ENCODE results near the gene CRELD1.

The CRELD1 gene

DNA sequence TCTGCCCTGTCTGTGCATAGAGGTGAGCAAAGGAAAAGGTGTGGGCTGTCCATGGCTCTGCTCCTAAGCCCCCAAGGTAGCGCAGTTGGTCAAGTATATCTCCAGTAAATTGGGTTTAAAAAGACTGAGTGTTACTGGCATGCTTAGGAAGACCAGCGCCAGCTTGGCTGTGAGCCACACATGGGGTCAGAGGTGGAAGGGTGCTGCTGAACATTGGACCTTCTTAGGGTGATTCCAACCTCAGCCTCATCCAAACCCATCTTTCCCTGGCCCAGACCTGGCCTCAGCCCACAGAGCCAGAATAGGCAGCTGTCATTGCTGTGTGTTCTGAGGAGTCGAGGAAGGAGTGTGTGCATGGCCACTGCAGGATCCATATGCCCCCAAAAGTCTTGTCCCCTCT, 25.3 kb upstream of the CRELD1 start:
- no peaks in the 10 kb centered on the region for H3K36me3 ChIP-seq (ENCODE audit: control insufficient read depth in 1 of 2, insufficient read depth in 2 of 2, low read length in 2 of 2)

GRCh38 chr3:9909221-9910013, 24.2 kb upstream of the CRELD1 start:
- H3K27me3 ChIP-seq (ENCODE audit: low read depth, low read length) = no peaks in the 10 kb centered on the region
- H3K4me1 ChIP-seq (ENCODE audit: control insufficient read depth in 1 of 2, insufficient read depth in 2 of 2, low read length in 2 of 2) = peaks cover 8 to 11% of the 10 kb centered on the region in 2 donors
- no peak overlapping the region for H3K4me3 ChIP-seq (ENCODE audit: low read depth in 1 of 2, low read length in 2 of 2)
- H3K9me3 ChIP-seq (ENCODE audit: control insufficient read depth in 1 of 2, low read length in 2 of 2) = no peaks in the 10 kb centered on the region
- no peaks in the 10 kb centered on the region for H3K36me3 ChIP-seq (ENCODE audit: control insufficient read depth in 1 of 2, insufficient read depth in 2 of 2, low read length in 2 of 2)
- no peak overlapping the region for H3K27ac ChIP-seq (ENCODE audit: low read length)

More for the DNA sequence above, 25.3 kb upstream of the CRELD1 start:
- H3K4me3 ChIP-seq (ENCODE audit: low read depth in 1 of 2, low read length in 2 of 2) = no peak overlapping the region
- H3K27me3 ChIP-seq (ENCODE audit: low read depth, low read length) = no peaks in the 10 kb centered on the region
- H3K9me3 ChIP-seq (ENCODE audit: control insufficient read depth in 1 of 2, low read length in 2 of 2) = no peaks in the 10 kb centered on the region
- H3K4me1 ChIP-seq (ENCODE audit: control insufficient read depth in 1 of 2, insufficient read depth in 2 of 2, low read length in 2 of 2) = no peaks in the 10 kb centered on the region
- H3K27ac ChIP-seq (ENCODE audit: low read length) = no peak overlapping the region

DNA sequence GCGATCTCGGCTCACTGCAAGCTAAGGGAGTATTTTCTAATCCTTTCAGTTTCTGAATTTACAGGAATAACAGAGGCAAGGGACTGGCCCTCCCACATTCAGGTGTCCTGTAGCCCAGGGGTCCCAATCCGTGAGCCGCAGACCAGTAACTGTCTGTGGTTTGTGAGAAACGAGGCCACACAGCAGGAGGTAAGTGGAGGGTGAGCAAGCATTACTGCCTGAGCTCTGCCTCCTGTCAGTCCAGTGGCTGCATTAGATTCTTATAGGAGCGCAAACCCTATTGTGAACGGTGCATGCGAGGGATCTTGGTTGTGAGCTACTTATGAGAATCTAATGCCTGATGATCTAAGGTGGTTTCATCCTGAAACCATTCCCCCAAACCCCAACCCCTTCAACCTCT, 21.8 kb upstream of the CRELD1 start:
- H3K36me3 ChIP-seq (ENCODE audit: control insufficient read depth in 1 of 2, insufficient read depth in 2 of 2, low read length in 2 of 2) = peaks cover 0 to 4% of the 10 kb centered on the region in 2 donors
- H3K4me1 ChIP-seq (ENCODE audit: control insufficient read depth in 1 of 2, insufficient read depth in 2 of 2, low read length in 2 of 2) = peaks cover 18 to 25% of the 10 kb centered on the region in 2 donors
- no peak overlapping the region for H3K4me3 ChIP-seq (ENCODE audit: low read depth in 1 of 2, low read length in 2 of 2)

DNA sequence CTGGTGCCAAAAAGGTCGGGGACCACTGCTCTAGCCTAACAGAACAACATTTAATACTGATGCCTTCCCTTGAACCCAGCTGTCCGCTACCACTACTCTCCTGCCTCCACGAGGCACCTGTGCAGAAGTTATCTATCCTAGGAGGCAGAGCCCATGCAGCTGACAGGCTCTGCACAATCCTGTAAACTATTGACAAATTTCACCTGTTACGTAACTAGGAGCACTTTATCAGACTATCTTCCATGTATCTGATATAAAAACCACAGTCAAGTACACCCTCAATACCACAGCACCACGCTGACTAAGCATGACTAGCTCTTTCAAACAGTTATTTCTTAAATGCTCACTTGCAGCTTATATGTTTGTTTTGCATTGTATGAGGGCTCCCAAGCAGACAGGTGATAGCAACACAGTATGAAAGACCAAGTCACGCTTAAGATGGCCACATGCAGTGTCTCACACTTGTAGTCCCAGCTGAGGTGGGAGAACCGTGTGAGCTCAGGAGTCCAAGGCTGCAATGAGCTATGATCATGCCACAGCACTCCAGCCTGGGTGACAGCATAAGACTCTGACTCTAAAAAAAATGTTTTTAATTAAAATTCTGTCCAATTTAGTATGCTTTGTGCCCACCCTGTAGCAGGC, 21.2 kb upstream of the CRELD1 start:
- H3K4me3 ChIP-seq (ENCODE audit: low read depth in 1 of 2, low read length in 2 of 2) = no peak overlapping the region
- H3K4me1 ChIP-seq (ENCODE audit: control insufficient read depth in 1 of 2, insufficient read depth in 2 of 2, low read length in 2 of 2) = peaks cover 18 to 26% of the 10 kb centered on the region in 2 donors
- H3K9me3 ChIP-seq (ENCODE audit: control insufficient read depth in 1 of 2, low read length in 2 of 2) = no peaks in the 10 kb centered on the region
- H3K36me3 ChIP-seq (ENCODE audit: control insufficient read depth in 1 of 2, insufficient read depth in 2 of 2, low read length in 2 of 2) = peaks cover 0 to 4% of the 10 kb centered on the region in 2 donors
- no peak overlapping the region for H3K27ac ChIP-seq (ENCODE audit: low read length)
- H3K27me3 ChIP-seq (ENCODE audit: low read depth, low read length) = no peaks in the 10 kb centered on the region

More for the DNA sequence above, 21.8 kb upstream of the CRELD1 start:
- no peaks in the 10 kb centered on the region for H3K9me3 ChIP-seq (ENCODE audit: control insufficient read depth in 1 of 2, low read length in 2 of 2)
- H3K27me3 ChIP-seq (ENCODE audit: low read depth, low read length) = no peaks in the 10 kb centered on the region
- no peak overlapping the region for H3K27ac ChIP-seq (ENCODE audit: low read length)

- no peaks in the 10 kb centered on the region for H3K27me3 ChIP-seq (ENCODE audit: low read depth, low read length)
- peaks cover 0 to 4% of the 10 kb centered on the region in 2 donors for H3K36me3 ChIP-seq (ENCODE audit: control insufficient read depth in 1 of 2, insufficient read depth in 2 of 2, low read length in 2 of 2)
- no peak overlapping the region for H3K4me3 ChIP-seq (ENCODE audit: low read depth in 1 of 2, low read length in 2 of 2)
- H3K27ac ChIP-seq (ENCODE audit: low read length) = no peak overlapping the region
- no peaks in the 10 kb centered on the region for H3K9me3 ChIP-seq (ENCODE audit: control insufficient read depth in 1 of 2, low read length in 2 of 2)
- peaks cover 21 to 37% of the 10 kb centered on the region in 2 donors for H3K4me1 ChIP-seq (ENCODE audit: control insufficient read depth in 1 of 2, insufficient read depth in 2 of 2, low read length in 2 of 2)
Measured at GRCh38 chr3:9913601-9914000, 20.0 kb upstream of the CRELD1 start.

DNA sequence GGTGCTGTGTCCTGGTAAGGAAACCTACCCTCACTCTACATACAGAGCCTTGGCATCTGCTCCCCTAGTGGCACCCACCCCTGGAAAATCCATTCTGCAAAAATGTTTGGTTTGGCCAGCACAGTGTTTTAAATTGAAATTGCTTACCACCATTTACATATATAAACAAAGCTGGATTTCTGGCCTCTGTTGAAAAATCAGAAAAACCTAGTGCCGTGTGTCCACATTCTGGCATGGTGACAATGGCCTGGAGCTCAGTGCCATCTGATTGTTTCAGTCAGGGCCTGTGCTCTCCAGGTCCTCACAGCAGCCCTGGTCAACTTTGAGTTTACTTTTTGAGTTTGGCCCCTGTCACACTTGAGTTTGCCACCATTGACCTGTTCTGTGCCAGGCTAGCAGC, 19.6 kb upstream of the CRELD1 start:
- H3K4me1 ChIP-seq (ENCODE audit: control insufficient read depth in 1 of 2, insufficient read depth in 2 of 2, low read length in 2 of 2) = peaks cover 21 to 37% of the 10 kb centered on the region in 2 donors
- H3K36me3 ChIP-seq (ENCODE audit: control insufficient read depth in 1 of 2, insufficient read depth in 2 of 2, low read length in 2 of 2) = peaks cover 0 to 4% of the 10 kb centered on the region in 2 donors
- no peaks in the 10 kb centered on the region for H3K27me3 ChIP-seq (ENCODE audit: low read depth, low read length)
- no peak overlapping the region for H3K27ac ChIP-seq (ENCODE audit: low read length)
- no peak overlapping the region for H3K4me3 ChIP-seq (ENCODE audit: low read depth in 1 of 2, low read length in 2 of 2)
- H3K9me3 ChIP-seq (ENCODE audit: control insufficient read depth in 1 of 2, low read length in 2 of 2) = no peaks in the 10 kb centered on the region

- peaks cover 0 to 4% of the 10 kb centered on the region in 2 donors for H3K36me3 ChIP-seq (ENCODE audit: control insufficient read depth in 1 of 2, insufficient read depth in 2 of 2, low read length in 2 of 2)
- H3K4me3 ChIP-seq (ENCODE audit: low read depth in 1 of 2, low read length in 2 of 2) = peak overlapping the region; percentile 57 to 79
- no peaks in the 10 kb centered on the region for H3K9me3 ChIP-seq (ENCODE audit: control insufficient read depth in 1 of 2, low read length in 2 of 2)
- H3K27ac ChIP-seq (ENCODE audit: low read length) = peak overlapping the region; percentile 49
- H3K4me1 ChIP-seq (ENCODE audit: control insufficient read depth in 1 of 2, insufficient read depth in 2 of 2, low read length in 2 of 2) = peaks cover 21 to 37% of the 10 kb centered on the region in 2 donors
- H3K27me3 ChIP-seq (ENCODE audit: low read depth, low read length) = no peaks in the 10 kb centered on the region
Measured at GRCh38 chr3:9914559-9915253, 18.9 kb upstream of the CRELD1 start.

DNA sequence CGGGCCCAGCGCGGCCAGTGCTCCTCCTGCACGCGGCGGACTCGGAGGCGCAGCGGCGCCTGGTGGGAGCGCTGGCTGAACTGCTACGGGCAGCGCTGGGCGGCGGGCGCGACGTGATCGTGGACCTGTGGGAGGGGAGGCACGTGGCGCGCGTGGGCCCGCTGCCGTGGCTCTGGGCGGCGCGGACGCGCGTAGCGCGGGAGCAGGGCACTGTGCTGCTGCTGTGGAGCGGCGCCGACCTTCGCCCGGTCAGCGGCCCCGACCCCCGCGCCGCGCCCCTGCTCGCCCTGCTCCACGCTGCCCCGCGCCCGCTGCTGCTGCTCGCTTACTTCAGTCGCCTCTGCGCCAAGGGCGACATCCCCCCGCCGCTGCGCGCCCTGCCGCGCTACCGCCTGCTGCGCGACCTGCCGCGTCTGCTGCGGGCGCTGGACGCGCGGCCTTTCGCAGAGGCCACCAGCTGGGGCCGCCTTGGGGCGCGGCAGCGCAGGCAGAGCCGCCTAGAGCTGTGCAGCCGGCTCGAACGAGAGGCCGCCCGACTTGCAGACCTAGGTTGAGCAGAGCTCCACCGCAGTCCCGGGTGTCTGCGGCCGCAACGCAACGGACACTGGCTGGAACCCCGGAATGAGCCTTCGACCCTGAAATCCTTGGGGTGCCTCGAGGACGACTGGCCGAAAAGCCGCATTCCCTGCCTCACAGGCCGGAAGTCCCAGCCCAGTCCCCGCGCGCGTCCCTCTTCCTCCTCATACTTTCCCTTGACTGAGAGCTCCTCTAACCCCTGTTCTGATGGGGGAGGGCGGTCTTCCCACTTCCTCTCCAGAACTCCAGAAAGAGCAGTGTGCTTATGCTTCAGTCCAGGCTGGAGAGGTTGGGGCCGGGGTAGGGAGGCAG, 18.1 kb upstream of the CRELD1 start:
- Histone ChIP-seq H3K4me3 (ENCODE audit: low read depth in 1 of 2, low read length in 2 of 2) (peak overlapping the region; percentile 57 to 79), H3K27me3 (ENCODE audit: low read depth, low read length) (no peaks in the 10 kb centered on the region), H3K9me3 (ENCODE audit: control insufficient read depth in 1 of 2, low read length in 2 of 2) (no peaks in the 10 kb centered on the region), H3K4me1 (ENCODE audit: control insufficient read depth in 1 of 2, insufficient read depth in 2 of 2, low read length in 2 of 2) (peaks cover 21 to 37% of the 10 kb centered on the region in 2 donors), H3K27ac (ENCODE audit: low read length) (peak overlapping the region; percentile 45), H3K36me3 (ENCODE audit: control insufficient read depth in 1 of 2, insufficient read depth in 2 of 2, low read length in 2 of 2) (peaks cover 0 to 4% of the 10 kb centered on the region in 2 donors)

GRCh38 chr3:9916346-9916733, 17.3 kb upstream of the CRELD1 start:
- Histone ChIP-seq H3K4me3 (ENCODE audit: low read depth in 1 of 2, low read length in 2 of 2) (peak overlapping the region; percentile 63 to 75), H3K36me3 (ENCODE audit: control insufficient read depth in 1 of 2, insufficient read depth in 2 of 2, low read length in 2 of 2) (peaks cover 0 to 4% of the 10 kb centered on the region in 2 donors), H3K4me1 (ENCODE audit: control insufficient read depth in 1 of 2, insufficient read depth in 2 of 2, low read length in 2 of 2) (peaks cover 21 to 37% of the 10 kb centered on the region in 2 donors), H3K27ac (ENCODE audit: low read length) (peak overlapping the region; percentile 95), H3K27me3 (ENCODE audit: low read depth, low read length) (no peaks in the 10 kb centered on the region), H3K9me3 (ENCODE audit: control insufficient read depth in 1 of 2, low read length in 2 of 2) (no peaks in the 10 kb centered on the region)

DNA sequence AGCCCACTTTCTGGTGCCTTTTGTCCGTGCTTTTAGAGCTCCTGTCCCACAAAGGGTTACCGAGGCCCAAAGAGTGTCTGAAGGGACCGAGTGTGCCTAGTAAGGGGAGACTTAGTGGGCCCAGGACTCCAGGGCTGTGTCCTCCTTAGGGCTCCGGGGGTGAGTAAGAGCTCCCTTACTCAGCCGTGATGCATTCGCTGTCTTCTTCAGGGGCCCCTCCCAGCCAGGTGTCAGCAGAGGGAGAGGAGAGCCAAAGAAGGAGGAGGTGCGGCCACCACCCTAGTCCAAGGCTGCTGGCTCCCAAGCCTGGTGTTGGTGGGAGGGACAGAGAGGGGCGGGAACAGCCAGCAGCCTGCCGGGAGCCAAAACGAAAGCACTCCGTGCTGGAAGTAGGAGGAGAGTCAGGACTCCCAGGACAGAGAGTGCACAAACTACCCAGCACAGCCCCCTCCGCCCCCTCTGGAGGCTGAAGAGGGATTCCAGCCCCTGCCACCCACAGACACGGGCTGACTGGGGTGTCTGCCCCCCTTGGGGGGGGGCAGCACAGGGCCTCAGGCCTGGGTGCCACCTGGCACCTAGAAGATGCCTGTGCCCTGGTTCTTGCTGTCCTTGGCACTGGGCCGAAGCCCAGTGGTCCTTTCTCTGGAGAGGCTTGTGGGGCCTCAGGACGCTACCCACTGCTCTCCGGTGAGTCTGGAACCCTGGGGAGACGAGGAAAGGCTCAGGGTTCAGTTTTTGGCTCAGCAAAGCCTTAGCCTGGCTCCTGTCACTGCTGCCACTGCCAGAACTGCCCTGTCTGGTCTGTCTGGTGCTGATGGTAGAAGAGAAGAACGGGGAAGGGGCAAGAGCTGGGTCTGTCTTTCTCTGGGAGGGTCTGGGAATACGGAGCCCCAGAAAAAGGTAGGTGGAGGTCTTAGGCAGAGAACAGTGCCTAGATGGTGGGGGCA, 16.6 kb upstream of the CRELD1 start, which contains the start of gene IL17RC:
Gene IL17RC, plus strand, starts transcription at position 365 of the 947 bp plus-strand sequence. Its CDS starts 218 bp downstream, at position 583.
- H3K27ac ChIP-seq (ENCODE audit: low read length) = peak within 1 kb of the TSS; percentile 95
- peaks cover 0 to 4% of the 10 kb centered on the region in 2 donors for H3K36me3 ChIP-seq (ENCODE audit: control insufficient read depth in 1 of 2, insufficient read depth in 2 of 2, low read length in 2 of 2)
- H3K4me3 ChIP-seq (ENCODE audit: low read depth in 1 of 2, low read length in 2 of 2) = peak within 1 kb of the TSS; percentile 75 to 79
- peaks cover 21 to 37% of the 10 kb centered on the region in 2 donors for H3K4me1 ChIP-seq (ENCODE audit: control insufficient read depth in 1 of 2, insufficient read depth in 2 of 2, low read length in 2 of 2)
- H3K27me3 ChIP-seq (ENCODE audit: low read depth, low read length) = no peaks in the 10 kb centered on the region
- H3K9me3 ChIP-seq (ENCODE audit: control insufficient read depth in 1 of 2, low read length in 2 of 2) = no peaks in the 10 kb centered on the region

Data from muscle layer of duodenum (tissue), 2 donors.